Dendritic cell treated with granulocyte-macrophage colony-stimulating factor and Interleukin-4, amounts not matched to agents 40 ng/mL and 50 ng/mL, for 4 days (primary cell): ENCODE results near the gene KLHDC3.
"Not testable (repeated sequence)": the region's sequence is repeated elsewhere in the genome, so short reads cannot be mapped to it uniquely, and the experiment has no call there.

Source experiments
- H3K27ac Mint-ChIP-seq: one replicate; pipeline ENCODE4 v1.8.0; 2022; ENCODE audit warnings: mild to moderate bottlenecking, mixed read lengths
- H3K27me3 Mint-ChIP-seq: one replicate; pipeline ENCODE4 v1.8.0; 2022; ENCODE audit warnings: mild to moderate bottlenecking, mixed read lengths
- H3K36me3 Mint-ChIP-seq: one replicate; pipeline ENCODE4 v1.8.0; 2022; ENCODE audit warnings: low read depth, mixed read lengths
- H3K4me1 Mint-ChIP-seq: one replicate; pipeline ENCODE4 v1.8.0; 2022; ENCODE audit warnings: low read depth, mixed read lengths
- H3K4me3 Mint-ChIP-seq: one replicate; pipeline ENCODE4 v1.8.0; 2022; ENCODE audit warnings: mild to moderate bottlenecking, moderate library complexity, mixed read lengths
- H3K9me3 Mint-ChIP-seq: one replicate; pipeline ENCODE4 v1.8.0; 2022; ENCODE audit warnings: mixed read lengths
- intact Hi-C: fragments of 100-400 bp; cut with micrococcal nuclease; formaldehyde crosslinking; loops from one replicate; pipeline ENCODE4 v1.15.0; 2022

Gene KLHDC3

GRCh38 chr6:42979523-42980177, 34.4 kb upstream of the KLHDC3 start:
- Mint-ChIP-seq H3K36me3 (peaks cover 22% of the 10 kb centered on the region), H3K27me3 (no peaks in the 10 kb centered on the region), H3K9me3 (no peaks in the 10 kb centered on the region), H3K4me1 (peaks cover 46% of the 10 kb centered on the region), H3K4me3 (peak overlapping the region; percentile 92), H3K27ac (peak overlapping the region; percentile 97)
- intact Hi-C loops: loop anchor here (5.0 to 10.0 kb wide), 2 partner anchors 47 to 75 kb away; partner anchors contain the start of genes CUL7, KLC4 and MRPL2

- H3K27ac Mint-ChIP-seq: no peak overlapping the region
- H3K27me3 Mint-ChIP-seq: no peaks in the 10 kb centered on the region
- intact Hi-C loops: loop anchor here (5.0 to 10.0 kb wide), 2 partner anchors 50 to 73 kb away; partner anchors contain the start of genes CUL7, KLC4 and MRPL2
- H3K4me3 Mint-ChIP-seq: no peak overlapping the region
- no peaks in the 10 kb centered on the region for H3K9me3 Mint-ChIP-seq
- peaks cover 26% of the 10 kb centered on the region for H3K36me3 Mint-ChIP-seq
- H3K4me1 Mint-ChIP-seq: peaks cover 64% of the 10 kb centered on the region
Observed at GRCh38 chr6:42981836-42982235, 32.2 kb upstream of the KLHDC3 start.

- Mint-ChIP-seq H3K4me3 (peak within 1 kb of the TSS; percentile 80), H3K36me3 (peaks cover 25% of the 10 kb centered on the region), H3K9me3 (no peaks in the 10 kb centered on the region), H3K4me1 (peaks cover 70% of the 10 kb centered on the region), H3K27ac (peak within 1 kb of the TSS; percentile 80), H3K27me3 (no peaks in the 10 kb centered on the region)
- intact Hi-C loops: loop anchor here (2.0 to 10.0 kb wide), 3 partner anchors 31 to 71 kb away; partner anchors contain the start of genes CUL7, KLC4, KLHDC3 and MRPL2
Observed at GRCh38 chr6:42984001-42984923, 29.8 kb upstream of the KLHDC3 start, which contains the start of gene PPP2R5D. Gene PPP2R5D, plus strand, starts transcription at chr6:42984570. Its CDS starts 108 bp downstream, at chr6:42984678.

GRCh38 chr6:42984924-42985475, 29.0 kb upstream of the KLHDC3 start:
- Mint-ChIP-seq H3K4me3 (peak overlapping the region; percentile 80), H3K27ac (peak overlapping the region; percentile 80), H3K4me1 (peaks cover 66% of the 10 kb centered on the region), H3K36me3 (peaks cover 32% of the 10 kb centered on the region), H3K9me3 (no peaks in the 10 kb centered on the region), H3K27me3 (no peaks in the 10 kb centered on the region)
- intact Hi-C loops: loop anchor here (2.0 to 10.0 kb wide), 3 partner anchors 30 to 70 kb away; partner anchors contain the start of genes CUL7, KLC4, KLHDC3 and MRPL2

- H3K27me3 Mint-ChIP-seq: no peaks in the 10 kb centered on the region
- H3K4me3 Mint-ChIP-seq: no peak overlapping the region
- intact Hi-C loops: loop anchor here (10.0 kb wide), 1 partner anchor 67 kb away; the partner anchor contains the start of genes CUL7, KLC4 and MRPL2
- no peaks in the 10 kb centered on the region for H3K9me3 Mint-ChIP-seq
- H3K4me1 Mint-ChIP-seq: peaks cover 56% of the 10 kb centered on the region
- H3K27ac Mint-ChIP-seq: no peak overlapping the region
- H3K36me3 Mint-ChIP-seq: peaks cover 60% of the 10 kb centered on the region
Observed at GRCh38 chr6:42987533-42988451, 26.3 kb upstream of the KLHDC3 start.

GRCh38 chr6:42988486-42989020, 25.5 kb upstream of the KLHDC3 start:
- peaks cover 65% of the 10 kb centered on the region for H3K36me3 Mint-ChIP-seq
- H3K4me3 Mint-ChIP-seq: no peak overlapping the region
- peaks cover 54% of the 10 kb centered on the region for H3K4me1 Mint-ChIP-seq
- H3K9me3 Mint-ChIP-seq: no peaks in the 10 kb centered on the region
- no peak overlapping the region for H3K27ac Mint-ChIP-seq
- intact Hi-C loops: loop anchor here (10.0 kb wide), 1 partner anchor 66 kb away; the partner anchor contains the start of genes CUL7, KLC4 and MRPL2
- H3K27me3 Mint-ChIP-seq: no peaks in the 10 kb centered on the region

DNA sequence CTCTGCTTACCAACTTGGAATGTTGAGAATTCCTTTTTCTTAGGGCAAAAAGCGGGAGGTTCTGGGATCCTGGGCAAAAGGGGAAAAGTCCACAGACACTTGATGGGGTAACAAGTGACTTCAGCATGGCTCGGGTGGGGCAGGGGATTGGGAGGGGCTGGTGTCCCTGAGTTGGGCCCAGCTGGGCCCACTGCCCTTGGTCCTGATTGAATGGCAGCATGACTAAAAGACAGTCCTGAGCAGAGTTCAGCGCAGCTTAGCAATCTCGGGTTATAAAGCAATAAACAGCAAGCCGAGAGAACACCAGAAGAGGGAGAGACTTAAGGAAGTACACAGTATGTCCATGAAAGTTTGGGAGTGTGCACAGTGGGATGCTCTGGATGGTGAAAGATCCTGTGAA, 24.1 kb upstream of the KLHDC3 start:
- Mint-ChIP-seq H3K36me3 (peaks cover 64% of the 10 kb centered on the region), H3K27ac (no peak overlapping the region), H3K4me3 (no peak overlapping the region), H3K27me3 (no peaks in the 10 kb centered on the region), H3K4me1 (peaks cover 46% of the 10 kb centered on the region), H3K9me3 (no peaks in the 10 kb centered on the region)
- intact Hi-C loops: loop anchor here (10.0 kb wide), 1 partner anchor 65 kb away; the partner anchor contains the start of genes CUL7, KLC4 and MRPL2

- no peaks in the 10 kb centered on the region for H3K9me3 Mint-ChIP-seq
- peaks cover 11% of the 10 kb centered on the region for H3K4me1 Mint-ChIP-seq
- no peak overlapping the region for H3K27ac Mint-ChIP-seq
- intact Hi-C loops: no loop called here
- H3K4me3 Mint-ChIP-seq: no peak overlapping the region
- H3K36me3 Mint-ChIP-seq: peaks cover 62% of the 10 kb centered on the region
- no peaks in the 10 kb centered on the region for H3K27me3 Mint-ChIP-seq
Observed at GRCh38 chr6:42993445-42993844, 20.6 kb upstream of the KLHDC3 start.

DNA sequence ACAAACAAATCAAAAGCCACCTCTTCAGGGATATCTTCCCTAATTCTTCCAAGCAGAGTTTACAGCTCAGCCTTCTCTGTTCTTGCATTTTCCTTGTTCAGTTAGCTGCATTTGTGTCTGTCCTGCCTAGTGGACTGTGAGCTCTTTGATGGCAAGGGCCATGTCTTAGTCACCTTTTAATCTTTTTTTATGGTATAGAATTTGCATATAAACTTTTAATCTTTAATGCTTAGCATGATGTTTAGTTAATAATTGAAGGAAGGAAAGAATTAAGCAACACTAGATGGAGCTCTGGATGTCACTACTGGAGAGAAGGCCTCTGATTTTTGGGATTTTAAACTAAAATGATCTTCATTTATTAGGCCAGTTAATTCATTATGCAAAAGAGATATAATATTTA, 17.5 kb upstream of the KLHDC3 start:
- Mint-ChIP-seq H3K27ac (no peak overlapping the region), H3K27me3 (no peaks in the 10 kb centered on the region), H3K4me1 (no peaks in the 10 kb centered on the region), H3K36me3 (peaks cover 33% of the 10 kb centered on the region), H3K4me3 (no peak overlapping the region), H3K9me3 (no peaks in the 10 kb centered on the region)
- intact Hi-C loops: no loop called here

DNA sequence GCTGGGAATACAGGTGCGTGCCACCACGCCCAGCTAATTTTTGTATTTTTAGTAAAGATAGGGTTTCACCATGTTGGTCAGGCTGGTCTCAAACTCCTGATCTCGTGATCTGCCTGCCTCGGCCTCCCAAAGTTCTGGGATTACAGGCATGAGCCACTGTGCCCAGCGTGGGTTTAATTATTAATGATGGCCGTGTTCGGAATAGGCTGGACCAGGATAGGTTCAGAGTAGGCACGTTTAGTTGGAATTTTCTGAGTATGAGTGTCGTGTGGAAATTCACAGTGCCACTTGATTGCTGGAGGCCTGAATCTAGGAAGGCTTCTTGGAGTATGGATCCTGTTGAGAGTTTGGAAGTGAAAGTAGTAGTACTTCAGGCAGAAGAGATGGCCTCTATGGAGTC, 15.8 kb upstream of the KLHDC3 start:
- intact Hi-C loops, H3K27me3 Mint-ChIP-seq, H3K27ac Mint-ChIP-seq, H3K9me3 Mint-ChIP-seq, H3K4me1 Mint-ChIP-seq, H3K4me3 Mint-ChIP-seq: not testable (repeated sequence)
- H3K36me3 Mint-ChIP-seq: peaks cover 29% of the 10 kb centered on the region

- Mint-ChIP-seq H3K36me3 (peaks cover 34% of the 10 kb centered on the region), H3K27ac (no peak overlapping the region), H3K4me1 (no peaks in the 10 kb centered on the region), H3K9me3 (no peaks in the 10 kb centered on the region), H3K27me3 (no peaks in the 10 kb centered on the region), H3K4me3 (no peak overlapping the region)
- intact Hi-C loops: no loop called here
Observed at GRCh38 chr6:43001843-43002242, 12.2 kb upstream of the KLHDC3 start.

GRCh38 chr6:43005844-43006243, 8.2 kb upstream of the KLHDC3 start:
- no peaks in the 10 kb centered on the region for H3K9me3 Mint-ChIP-seq
- peaks cover 67% of the 10 kb centered on the region for H3K36me3 Mint-ChIP-seq
- intact Hi-C loops: no loop called here
- H3K27ac Mint-ChIP-seq: no peak overlapping the region
- no peaks in the 10 kb centered on the region for H3K27me3 Mint-ChIP-seq
- no peak overlapping the region for H3K4me3 Mint-ChIP-seq
- H3K4me1 Mint-ChIP-seq: peaks cover 3% of the 10 kb centered on the region

DNA sequence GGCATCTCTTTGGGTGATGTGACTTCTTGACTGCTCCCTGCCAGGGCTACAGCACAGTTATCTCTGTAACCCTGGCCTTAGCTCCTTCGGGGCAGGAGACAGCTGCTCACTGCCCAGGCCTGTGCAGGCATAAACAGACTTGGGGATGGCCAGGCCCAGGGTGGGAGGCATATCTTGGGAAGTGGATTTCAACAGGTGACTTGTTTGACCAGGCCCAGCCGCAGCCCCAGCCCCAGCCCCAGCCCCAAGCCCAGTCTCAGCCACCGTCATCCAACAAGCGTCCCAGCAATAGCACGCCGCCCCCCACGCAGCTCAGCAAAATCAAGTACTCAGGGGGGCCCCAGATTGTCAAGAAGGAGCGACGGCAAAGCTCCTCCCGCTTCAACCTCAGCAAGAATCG, 7.8 kb upstream of the KLHDC3 start:
- Mint-ChIP-seq H3K36me3 (peaks cover 71% of the 10 kb centered on the region), H3K4me1 (peaks cover 7% of the 10 kb centered on the region), H3K27me3 (no peaks in the 10 kb centered on the region), H3K9me3 (no peaks in the 10 kb centered on the region), H3K4me3 (no peak overlapping the region), H3K27ac (no peak overlapping the region)
- intact Hi-C loops: no loop called here
